SK-N-DZ (cell line): Measurements from ENCODE around the gene HES1.
A peak's percentile ranks its signal among the peaks of the same experiment; 100 is the strongest.
"Not testable (repeated sequence)": the region's sequence is repeated elsewhere in the genome, so short reads cannot be mapped to it uniquely, and the experiment has no call there.

ENCODE experiments used
- DNase-seq: peaks from one replicate; pipeline ENCODE4 v3.0.0-alpha.2; 2015; ENCODE audit warnings: low spot score

The HES1 gene

DNA sequence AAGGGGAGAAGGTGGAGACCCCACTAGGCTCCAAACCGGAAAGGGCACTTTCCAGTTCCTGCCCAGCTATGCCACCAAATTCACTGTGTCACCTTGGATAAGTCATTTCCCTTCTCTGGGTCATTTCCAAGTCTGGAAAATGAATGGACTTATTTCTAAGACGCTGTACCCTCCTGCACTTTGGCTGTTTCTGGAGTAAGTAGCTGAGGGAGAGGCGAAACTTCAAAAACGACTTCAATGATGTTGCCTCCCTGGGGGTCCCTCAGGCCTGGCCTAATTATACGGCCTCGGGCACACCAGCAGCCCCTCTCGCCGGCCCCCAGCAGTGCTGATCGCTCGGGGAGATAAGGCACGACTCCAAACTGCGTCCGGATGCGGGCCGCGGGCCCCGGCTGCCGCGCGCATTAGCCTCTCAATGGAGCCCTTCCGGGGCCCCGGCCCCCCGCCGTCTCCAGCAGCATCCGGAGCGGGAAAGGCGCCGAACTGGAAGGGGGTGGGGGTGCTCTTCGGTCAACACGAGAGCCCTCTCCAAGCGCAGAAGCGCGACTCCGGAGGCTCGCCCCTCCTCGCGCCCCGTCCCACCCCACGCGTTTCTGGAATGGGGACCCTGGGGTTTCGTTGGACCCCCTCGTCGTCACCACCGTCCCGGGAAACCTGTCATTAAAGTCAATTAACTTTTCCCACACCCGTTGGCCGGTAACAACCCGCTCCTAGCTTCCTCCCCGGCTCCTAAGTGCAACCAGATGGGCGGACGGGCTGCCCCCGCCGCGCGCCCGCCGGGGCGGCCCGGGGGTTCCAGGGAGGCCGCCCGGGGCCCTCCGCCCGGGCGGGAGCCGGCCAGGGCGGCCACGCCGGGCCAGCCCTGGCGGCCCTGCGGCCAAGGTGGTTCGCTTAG is 4.8 kb downstream of the HES1 start:
- DNase-seq, result peak; percentile 42

GRCh38 chr3:194141415-194142155 is 5.6 kb downstream of the HES1 start:
- DNase-seq, result peak; percentile 69

DNA sequence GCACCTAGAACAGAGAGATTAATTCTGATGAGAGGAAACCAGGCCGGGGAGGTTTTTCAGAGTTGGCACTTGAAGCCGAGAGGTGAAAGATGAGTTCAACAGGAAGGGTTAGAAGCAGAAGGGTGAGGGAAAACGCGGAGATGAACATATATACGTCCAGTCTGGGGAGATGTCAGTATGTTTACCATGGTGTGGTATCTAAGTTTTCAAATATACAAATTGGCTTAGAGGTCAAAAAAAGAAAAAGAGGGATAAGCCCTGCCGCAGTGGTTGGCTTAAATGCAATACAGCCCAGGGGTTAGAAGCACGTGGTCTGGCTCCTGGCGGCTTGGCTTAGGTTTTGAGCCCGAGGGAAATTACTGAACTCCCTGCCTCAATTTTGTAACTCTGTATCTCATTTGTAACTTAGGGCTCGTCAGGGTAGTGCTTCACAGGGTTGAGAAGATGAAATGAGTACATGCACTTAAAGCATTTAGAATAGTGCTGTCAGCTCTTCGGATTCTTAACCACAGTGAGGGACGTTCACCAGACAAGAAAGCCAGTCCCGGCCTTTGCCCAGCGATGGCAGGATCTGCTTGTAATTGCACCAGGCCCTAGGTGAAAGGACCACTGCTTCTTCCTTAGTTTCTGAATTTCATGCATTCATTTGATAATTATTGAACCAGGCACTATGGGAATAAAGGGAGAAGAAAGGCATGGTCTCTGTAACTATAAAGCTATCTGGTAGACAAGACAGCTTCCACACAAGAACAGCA is 6.4 kb downstream of the HES1 start:
- DNase-seq, result peak; percentile 50

DNA sequence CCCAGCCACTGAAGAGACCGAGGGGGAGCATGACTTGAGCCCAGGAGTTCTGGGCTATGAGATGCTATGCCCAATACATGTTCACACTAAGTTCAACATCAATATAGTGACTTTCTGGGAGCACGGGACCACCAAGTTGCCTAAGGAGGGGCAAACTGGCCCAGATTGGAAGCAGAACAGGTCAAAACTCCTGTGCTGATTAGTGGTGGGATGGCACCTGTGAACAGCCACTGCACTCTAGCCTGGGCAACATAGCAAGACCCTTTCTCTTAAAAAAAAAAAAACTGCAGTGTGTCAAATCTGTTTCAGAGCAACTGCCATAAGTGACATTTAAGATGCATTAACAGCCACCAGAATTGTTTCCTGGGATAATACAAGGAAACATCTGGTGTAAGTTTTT is 9.8 kb downstream of the HES1 start:
- no peak for DNase-seq

- no peak for DNase-seq
These were observed 11.7 kb downstream of the HES1 start for GRCh38 chr3:194147679-194148078.

DNA sequence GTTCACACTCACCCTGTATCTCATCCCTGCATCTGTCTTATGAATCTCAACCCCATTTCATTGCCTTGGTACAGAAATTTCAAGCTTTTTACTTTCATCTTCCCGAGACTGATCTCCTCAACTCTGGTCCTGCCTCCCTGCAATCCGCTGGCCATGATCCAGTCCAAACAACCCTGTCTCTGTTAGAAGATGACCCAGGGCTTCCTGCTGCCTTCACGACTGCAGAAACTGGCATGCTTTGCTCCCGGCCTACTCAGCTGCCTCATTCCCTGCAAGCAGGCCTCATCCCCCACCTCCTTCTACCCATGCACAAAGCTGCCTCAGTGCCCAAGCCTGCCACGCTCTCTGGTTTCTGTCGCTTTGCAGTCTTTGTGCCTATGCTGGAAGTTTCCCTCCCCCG is 12.4 kb downstream of the HES1 start:
- no peak for DNase-seq

DNA sequence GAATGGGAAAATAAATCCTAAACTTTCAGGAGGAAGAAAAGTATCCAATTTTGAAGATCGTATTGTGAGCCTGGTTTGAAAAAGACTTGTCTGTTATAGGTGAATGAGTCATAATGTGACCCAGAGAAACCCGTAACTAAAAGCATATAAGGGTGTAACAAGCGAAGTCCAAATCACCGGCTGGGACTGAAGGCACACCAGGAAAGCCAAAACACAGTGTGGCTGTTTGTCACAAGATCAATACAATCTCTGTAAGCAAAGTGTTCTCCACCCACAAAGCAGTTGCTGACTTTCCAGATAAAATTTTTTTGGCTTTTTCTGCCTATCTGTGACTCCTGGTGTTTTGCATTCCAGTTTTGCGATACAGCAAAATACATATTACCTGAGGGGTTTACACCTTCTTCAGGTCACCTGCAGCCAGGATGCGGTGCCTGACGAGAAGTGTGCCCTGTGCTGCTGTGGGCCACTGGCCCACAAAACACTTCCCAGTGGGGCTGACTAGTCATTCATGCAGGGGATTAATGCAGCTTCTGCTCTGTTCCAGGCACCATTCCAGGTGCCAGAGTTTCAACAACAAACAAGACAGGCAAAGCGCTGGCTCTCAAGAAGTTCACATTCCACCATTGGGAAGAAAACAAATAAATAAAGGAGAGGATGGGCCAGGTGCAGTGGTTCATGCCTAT is 14.4 kb downstream of the HES1 start:
- no peak for DNase-seq

GRCh38 chr3:194150935-194151302 is 15.0 kb downstream of the HES1 start:
- DNase-seq, result not testable (repeated sequence)

GRCh38 chr3:194154346-194154745 is 18.4 kb downstream of the HES1 start:
- DNase-seq, result no peak

GRCh38 chr3:194156095-194156494 is 20.1 kb downstream of the HES1 start:
- no peak for DNase-seq

- DNase-seq, result no peak
These were observed 23.0 kb downstream of the HES1 start for GRCh38 chr3:194158942-194159439.

DNA sequence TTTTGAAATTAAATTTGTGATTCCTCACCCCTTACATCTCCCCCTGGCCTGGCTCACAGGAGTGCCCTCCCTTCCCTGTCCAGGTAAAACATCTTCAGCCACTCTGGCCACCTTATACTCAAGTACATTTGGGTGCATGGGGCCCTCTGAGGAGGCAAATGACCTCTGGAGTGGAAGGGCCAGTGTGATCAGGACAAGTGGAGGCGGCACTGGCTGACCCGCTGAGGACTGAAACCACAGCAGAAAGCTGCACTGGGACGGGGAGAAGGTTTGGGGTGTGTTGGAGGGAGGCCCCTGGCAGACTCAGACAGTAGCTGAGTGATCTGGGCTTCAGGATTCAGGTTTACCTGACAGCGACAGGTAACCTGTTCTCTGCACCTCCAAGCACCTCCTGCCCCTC is 24.2 kb downstream of the HES1 start:
- DNase-seq, result no peak

DNA sequence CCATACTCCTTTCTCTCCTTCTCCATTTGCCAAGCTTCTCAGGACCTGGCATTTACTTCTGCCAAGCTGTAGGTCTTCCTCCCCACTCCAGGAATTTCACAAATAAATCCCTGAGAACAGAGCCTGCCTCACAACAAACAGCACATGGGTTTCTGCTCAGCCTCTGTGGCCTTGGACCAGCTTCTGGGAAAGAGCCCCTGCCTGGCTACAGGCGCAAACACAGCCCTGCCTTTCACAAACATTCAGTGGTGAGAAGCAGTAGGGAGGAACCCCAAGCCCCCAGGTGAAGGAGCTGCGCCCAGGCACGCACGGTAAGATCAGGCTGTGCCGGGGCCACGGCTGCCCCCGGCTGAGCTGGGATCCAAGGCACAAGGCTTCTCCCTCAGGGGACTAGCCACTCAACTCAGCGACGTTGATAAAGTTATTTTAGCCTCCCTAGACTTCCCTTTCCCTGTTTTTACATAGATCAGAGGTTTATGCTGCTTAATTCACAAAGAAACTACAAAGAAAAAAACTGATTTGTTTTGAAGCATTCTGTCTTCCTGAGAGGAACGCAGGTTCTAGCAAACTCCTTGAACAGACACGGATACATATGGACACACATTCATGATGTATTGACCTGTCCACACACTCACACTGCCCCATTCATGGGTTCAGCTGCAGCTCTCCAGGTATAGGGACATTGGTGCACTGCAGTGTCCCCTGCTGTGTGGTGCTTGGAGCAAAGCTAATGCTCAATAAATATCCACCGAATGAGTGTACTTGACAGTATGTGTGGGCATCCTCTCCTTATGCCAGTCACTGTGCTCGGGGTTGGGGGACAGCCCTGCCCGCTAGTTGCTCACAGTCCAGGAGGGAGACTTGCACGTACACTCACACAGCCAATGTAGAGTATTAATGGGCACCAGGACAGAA is 25.4 kb downstream of the HES1 start:
- DNase-seq, result no peak

GRCh38 chr3:194162070-194162678 is 26.2 kb downstream of the HES1 start:
- DNase-seq, result no peak

DNA sequence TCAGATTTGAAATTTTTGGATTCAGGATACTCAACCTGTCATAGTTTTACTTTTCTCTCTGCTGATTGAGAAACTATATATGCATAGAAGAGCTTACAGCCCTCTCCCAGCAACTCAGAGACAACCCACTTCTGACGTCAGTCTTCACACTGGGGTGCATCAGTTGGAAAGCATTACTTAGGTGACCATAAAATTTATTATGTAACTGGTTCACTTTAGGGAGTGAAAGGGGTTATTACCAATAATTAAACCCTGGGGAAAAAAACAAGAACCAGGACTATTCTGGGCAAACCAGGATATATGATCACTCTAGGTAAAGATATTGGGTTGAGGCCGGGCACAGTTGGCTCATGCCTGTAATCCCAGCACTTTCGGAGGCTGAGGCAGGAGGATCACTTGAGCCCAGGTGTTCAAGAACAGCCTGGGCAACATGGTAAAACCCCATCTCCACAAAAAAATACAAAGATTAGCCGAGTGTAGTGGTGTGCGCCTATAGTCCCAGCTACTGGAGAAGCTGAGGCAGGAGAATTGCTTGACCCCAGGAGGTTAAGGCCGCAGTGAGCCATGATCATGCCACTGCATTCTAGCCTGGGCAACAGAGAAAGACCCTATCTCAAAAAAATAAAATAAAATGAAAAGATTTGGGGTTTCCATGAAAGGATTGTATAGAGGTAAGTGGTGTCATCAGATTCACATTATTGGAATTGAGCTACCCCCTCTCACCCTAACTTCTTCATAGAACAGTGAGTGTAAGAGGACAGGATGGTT is 27.1 kb downstream of the HES1 start:
- DNase-seq, result no peak

DNA sequence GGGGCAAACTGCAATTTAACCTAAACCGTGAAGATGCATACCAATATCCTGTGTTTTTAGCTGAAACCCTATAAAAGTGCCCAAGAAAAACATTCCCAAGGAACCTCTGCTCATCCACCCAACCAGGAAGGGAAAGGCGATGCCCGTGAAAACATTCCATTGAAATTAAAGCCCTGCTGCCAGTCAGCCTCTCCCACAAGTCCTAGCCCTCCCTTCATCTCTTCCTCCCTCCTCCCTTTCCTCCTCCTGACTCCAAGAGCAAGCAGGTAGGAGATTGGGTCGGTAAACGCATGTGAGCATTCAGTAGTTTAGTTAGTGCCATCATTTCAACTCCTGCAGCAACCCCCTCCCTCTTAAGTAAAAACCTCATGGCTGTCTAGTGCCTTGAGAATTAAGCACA is 27.7 kb downstream of the HES1 start:
- DNase-seq, result no peak

- DNase-seq, result no peak
These were observed 28.9 kb downstream of the HES1 start for GRCh38 chr3:194164861-194165260.

GRCh38 chr3:194165271-194166018 is 29.5 kb downstream of the HES1 start:
- no peak for DNase-seq
